ENCODE data around the gene MCM9.

DNA sequence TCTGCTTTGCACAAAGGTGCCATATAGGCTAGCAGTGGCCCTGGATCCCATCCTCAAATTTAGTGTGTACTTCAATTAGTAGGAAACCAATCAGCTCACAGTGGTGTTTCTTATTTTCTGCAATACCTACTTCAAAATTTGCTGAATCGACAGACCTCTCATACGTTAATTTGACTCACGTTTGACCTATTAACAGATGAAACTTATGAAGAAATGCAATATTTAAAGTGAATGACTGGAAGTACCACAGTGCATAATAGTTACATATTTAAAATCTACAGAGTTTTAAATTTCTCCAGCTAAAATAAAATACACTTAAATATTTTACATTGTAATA, 47.6 kb upstream of the MCM9 start:
- TF ChIP-seq, protein P1, sequence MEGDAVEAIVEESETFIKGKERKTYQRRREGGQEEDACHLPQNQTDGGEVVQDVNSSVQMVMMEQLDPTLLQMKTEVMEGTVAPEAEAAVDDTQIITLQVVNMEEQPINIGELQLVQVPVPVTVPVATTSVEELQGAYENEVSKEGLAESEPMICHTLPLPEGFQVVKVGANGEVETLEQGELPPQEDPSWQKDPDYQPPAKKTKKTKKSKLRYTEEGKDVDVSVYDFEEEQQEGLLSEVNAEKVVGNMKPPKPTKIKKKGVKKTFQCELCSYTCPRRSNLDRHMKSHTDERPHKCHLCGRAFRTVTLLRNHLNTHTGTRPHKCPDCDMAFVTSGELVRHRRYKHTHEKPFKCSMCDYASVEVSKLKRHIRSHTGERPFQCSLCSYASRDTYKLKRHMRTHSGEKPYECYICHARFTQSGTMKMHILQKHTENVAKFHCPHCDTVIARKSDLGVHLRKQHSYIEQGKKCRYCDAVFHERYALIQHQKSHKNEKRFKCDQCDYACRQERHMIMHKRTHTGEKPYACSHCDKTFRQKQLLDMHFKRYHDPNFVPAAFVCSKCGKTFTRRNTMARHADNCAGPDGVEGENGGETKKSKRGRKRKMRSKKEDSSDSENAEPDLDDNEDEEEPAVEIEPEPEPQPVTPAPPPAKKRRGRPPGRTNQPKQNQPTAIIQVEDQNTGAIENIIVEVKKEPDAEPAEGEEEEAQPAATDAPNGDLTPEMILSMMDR (IDR thresholded peaks at IDR 0.05), result no peak
- no peak for TF ChIP-seq EZH2 (IDR thresholded peaks at IDR 0.05; ENCODE audit: borderline replicate concordance, insufficient read depth, low read depth, low read length, poor library complexity, severe bottlenecking)
